C4-2B (cell line): ENCODE measurements around the gene HIVEP3.

Experiments used
- CTCF ChIP-seq: fragments of 450-650 bp; conservative IDR thresholded peaks from 2 replicates; pipeline ENCODE4 v1.5.1; 2017; ENCODE audit warnings: mild to moderate bottlenecking
- ZFX ChIP-seq: fragments of 450-650 bp; IDR thresholded peaks from 2 replicates; pipeline ENCODE4 v1.6.1; 2017

- no peak for TF ChIP-seq CTCF
- TF ChIP-seq ZFX = no peak
Measured at GRCh38 chr1:41681331-41682098, 237.2 kb downstream of the HIVEP3 start.
